ENCODE measurements around the gene VSIG10.

DNA sequence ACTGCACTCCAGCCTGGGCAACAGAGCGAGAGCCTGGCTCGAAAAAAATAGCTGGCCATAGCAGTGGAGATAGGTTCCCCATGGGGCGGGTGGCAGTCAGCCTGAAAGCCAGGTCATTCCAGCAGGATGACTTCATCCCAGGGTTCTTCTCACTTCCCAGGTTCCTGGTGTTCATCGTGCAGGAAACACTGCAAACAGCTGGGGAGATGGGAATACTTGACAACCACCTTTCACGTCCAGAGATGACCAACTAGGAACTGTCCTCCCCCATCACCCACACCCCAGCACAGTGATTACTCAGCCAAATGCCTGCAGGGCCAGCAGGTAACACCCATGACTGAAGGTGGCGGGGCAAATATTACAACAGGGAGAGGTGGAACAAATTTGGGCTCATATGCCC is 1.7 kb downstream of the VSIG10 start:
- no peak for TF ChIP-seq EP300 (IDR thresholded peaks at IDR 0.05; ENCODE audit: low read depth)
- no peak for TF ChIP-seq POLR2A (IDR thresholded peaks at IDR 0.05)
- TF ChIP-seq, protein P1, sequence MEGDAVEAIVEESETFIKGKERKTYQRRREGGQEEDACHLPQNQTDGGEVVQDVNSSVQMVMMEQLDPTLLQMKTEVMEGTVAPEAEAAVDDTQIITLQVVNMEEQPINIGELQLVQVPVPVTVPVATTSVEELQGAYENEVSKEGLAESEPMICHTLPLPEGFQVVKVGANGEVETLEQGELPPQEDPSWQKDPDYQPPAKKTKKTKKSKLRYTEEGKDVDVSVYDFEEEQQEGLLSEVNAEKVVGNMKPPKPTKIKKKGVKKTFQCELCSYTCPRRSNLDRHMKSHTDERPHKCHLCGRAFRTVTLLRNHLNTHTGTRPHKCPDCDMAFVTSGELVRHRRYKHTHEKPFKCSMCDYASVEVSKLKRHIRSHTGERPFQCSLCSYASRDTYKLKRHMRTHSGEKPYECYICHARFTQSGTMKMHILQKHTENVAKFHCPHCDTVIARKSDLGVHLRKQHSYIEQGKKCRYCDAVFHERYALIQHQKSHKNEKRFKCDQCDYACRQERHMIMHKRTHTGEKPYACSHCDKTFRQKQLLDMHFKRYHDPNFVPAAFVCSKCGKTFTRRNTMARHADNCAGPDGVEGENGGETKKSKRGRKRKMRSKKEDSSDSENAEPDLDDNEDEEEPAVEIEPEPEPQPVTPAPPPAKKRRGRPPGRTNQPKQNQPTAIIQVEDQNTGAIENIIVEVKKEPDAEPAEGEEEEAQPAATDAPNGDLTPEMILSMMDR (IDR thresholded peaks at IDR 0.05) = no peak
- peak in 1 of 3 donors; percentile 47 for TF ChIP-seq POLR2AphosphoS5 (IDR thresholded peaks at IDR 0.05)
